AG09309 (cell line): ENCODE results near the gene GNA12.

Source experiments
- DNase-seq: peaks from one replicate; pipeline ENCODE4 v3.0.0-alpha.2; 2010; ENCODE audit warnings: low read depth
- H3K4me3 ChIP-seq: 2 replicates; pipeline ENCODE4 v1.5.1; 2011; ENCODE audit warnings: mild to moderate bottlenecking, low read depth, low read length, moderate library complexity; ENCODE audit not compliant: control insufficient read depth
- TF ChIP-seq, protein P1 (sequence below): IDR thresholded peaks from 2 replicates; pipeline ENCODE4 v1.5.1; 2011; ENCODE audit warnings: mild to moderate bottlenecking, low read depth, low read length, inconsistent platforms; ENCODE audit not compliant: insufficient read depth, control insufficient read depth; ENCODE audit errors: missing control alignments

Gene GNA12

DNA sequence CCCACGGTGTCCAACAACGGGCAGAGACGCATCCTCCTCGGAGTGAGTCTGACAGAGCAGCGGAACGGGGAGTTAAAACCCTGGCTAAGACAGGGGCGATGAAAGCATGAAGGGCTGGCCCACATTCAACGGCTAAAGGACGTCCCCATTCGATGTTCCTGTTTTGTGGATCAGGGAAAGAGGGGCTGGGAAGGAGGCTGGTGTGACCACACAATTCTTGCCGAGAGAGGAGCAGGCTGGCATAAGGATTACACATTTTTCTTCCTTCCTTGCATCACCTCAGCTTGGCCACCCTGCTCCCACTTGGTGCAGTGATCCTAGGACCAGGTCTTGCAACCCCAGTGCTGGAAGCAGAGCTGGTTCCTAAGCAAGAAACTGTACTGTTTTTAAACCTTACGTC, 67.7 kb downstream of the GNA12 start:
- no peak for DNase-seq
- TF ChIP-seq, protein P1, sequence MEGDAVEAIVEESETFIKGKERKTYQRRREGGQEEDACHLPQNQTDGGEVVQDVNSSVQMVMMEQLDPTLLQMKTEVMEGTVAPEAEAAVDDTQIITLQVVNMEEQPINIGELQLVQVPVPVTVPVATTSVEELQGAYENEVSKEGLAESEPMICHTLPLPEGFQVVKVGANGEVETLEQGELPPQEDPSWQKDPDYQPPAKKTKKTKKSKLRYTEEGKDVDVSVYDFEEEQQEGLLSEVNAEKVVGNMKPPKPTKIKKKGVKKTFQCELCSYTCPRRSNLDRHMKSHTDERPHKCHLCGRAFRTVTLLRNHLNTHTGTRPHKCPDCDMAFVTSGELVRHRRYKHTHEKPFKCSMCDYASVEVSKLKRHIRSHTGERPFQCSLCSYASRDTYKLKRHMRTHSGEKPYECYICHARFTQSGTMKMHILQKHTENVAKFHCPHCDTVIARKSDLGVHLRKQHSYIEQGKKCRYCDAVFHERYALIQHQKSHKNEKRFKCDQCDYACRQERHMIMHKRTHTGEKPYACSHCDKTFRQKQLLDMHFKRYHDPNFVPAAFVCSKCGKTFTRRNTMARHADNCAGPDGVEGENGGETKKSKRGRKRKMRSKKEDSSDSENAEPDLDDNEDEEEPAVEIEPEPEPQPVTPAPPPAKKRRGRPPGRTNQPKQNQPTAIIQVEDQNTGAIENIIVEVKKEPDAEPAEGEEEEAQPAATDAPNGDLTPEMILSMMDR = no peak
- no peak overlapping the region for H3K4me3 ChIP-seq

DNA sequence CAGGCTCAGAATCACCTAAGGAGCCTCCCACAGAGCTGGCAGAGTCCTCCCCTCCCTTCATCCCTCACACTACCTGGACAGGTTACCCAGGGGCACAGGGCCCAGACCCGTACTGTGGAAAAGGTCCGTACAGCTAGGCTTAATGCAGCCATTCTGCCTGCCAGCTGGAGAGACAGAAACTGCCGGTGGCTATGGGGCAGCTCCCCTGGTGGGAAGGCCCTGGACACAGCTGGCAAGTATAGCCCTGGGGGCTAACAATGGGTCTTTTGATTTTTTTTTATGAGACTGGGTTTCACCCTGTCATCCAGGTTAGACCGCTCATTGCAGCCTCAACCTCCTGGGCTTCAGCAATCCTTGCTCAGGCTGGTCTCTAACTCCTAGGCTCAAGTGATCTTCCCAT, 68.3 kb downstream of the GNA12 start:
- DNase-seq = no peak
- TF ChIP-seq, protein P1 = no peak
- no peak overlapping the region for H3K4me3 ChIP-seq

DNA sequence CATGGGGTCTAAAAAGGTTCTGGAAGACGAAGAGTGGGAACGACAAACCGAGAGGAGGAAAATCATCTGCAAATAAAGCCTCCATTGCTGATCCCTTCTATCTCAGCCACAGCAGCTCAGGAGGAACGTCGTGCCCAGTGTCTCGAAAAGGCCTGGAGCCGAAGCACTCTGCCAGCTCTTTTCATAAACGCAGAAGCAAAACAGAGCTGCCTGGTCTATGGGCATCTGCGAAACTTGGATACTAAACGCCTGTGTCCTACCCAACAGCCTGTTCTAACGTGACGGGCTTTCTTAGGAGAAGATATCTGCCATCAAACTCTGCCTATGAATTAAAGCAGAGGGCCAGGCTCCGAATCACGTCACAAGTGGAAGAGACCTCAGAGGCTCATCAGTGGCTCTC, 68.7 kb downstream of the GNA12 start:
- TF ChIP-seq, protein P1 = no peak
- DNase-seq = no peak
- no peak overlapping the region for H3K4me3 ChIP-seq

DNA sequence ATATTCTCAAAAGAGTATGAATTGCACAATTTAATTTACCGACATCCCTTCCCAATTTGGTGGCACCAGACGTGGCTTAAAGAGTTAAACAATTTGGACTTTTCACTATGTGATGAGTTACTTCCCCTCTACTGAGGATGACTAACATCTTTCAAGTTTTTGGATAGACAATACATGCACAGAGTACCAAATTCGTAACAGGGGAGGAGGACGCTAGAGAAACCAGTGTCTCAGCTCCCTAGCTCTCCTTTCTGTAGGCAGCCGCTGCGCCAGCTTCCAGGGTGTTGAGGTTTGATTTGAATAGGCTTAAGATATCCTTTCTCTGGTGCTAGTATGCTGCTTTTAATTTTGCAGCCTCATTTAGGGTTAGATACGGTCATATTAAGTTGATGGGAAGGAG, 69.2 kb downstream of the GNA12 start:
- TF ChIP-seq, protein P1 = no peak
- DNase-seq = no peak
- H3K4me3 ChIP-seq = no peak overlapping the region

DNA sequence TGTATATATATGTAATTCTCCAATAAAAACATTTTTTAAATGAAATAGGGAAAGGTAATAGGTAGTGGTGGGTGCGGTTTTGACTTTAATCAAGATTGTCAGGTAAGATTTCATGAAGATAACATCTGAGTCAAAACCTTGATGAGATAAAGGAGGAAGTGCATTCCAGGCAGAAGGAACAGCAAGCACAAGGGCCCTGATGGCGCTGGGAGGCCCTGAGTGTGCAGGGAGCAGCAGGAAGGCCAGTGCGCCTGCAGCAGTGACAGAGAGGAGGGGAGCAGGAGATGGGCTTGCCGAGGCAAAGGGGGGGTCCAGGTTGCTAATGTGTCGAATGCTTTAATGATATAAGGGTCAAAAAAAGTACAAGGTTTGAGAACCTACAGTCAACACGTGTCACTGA, 69.8 kb downstream of the GNA12 start:
- TF ChIP-seq, protein P1 = no peak
- no peak for DNase-seq
- H3K4me3 ChIP-seq = no peak overlapping the region

DNA sequence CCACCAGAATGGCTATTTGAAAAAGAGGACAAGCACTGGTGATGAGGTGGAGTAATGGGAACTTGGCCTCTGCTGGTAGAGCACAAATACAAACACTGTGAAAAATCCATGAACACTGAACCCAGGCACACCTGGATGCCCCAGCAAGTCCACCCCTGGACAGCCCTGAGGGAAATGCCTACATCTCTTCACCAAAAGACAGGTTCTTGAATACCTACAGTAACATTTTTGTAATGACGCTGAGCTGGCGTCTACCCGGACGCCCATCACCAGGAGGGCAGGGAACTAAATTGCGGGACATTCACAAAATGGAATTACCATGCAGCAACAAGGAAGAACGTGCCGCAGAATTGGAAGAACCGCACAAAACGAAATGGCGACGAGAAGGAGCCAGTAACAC, 70.5 kb downstream of the GNA12 start:
- TF ChIP-seq, protein P1 = no peak
- no peak for DNase-seq
- H3K4me3 ChIP-seq = no peak overlapping the region

DNA sequence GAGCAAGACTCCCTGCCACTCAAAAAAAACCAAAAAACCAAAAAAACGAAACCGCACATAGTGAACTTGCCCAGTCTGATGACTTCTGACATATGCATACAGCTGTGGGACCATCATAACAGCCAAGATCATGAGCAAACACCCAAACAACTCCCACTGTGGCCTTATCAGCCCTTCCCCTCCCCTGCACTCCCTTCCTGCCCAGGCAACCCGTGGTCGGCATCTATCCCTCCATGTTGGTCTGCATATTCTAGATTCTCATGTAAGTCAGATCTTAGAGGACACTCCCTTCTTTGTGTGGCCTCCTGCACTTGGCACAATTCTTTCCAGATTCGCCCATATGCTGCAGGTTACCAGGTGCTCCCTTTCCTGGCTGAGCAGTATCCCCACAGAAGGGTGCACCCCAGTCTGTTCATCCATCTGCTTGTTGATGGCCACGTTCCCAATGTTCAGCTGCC, 72.8 kb downstream of the GNA12 start:
- no peak overlapping the region for H3K4me3 ChIP-seq
- no peak for DNase-seq
- TF ChIP-seq, protein P1 = no peak
